Mesendoderm (in vitro differentiated cells): ENCODE data around the gene WDPCP.
"Not testable (repeated sequence)": the region's sequence is repeated elsewhere in the genome, so short reads cannot be mapped to it uniquely, and the experiment has no call there.

Experiments used
- DNase-seq: peaks from one replicate; pipeline ENCODE4 v3.0.0; 2013
- H2AK5ac ChIP-seq: 2 replicates; pipeline ENCODE4 v1.6.1; 2013; ENCODE audit warnings: low read length, inconsistent platforms
- H2BK120ac ChIP-seq: 2 replicates; pipeline ENCODE4 v1.6.1; 2013; ENCODE audit warnings: low read depth, mild to moderate bottlenecking, low read length, moderate library complexity, mixed read lengths
- H2BK15ac ChIP-seq: replicated peaks from 2 replicates; pipeline ENCODE4 v1.6.1; 2013; ENCODE audit warnings: low read depth, mild to moderate bottlenecking, moderate library complexity
- H2BK5ac ChIP-seq: 2 replicates; pipeline ENCODE4 v1.6.1; 2013; ENCODE audit warnings: low read length, inconsistent platforms
- H3K18ac ChIP-seq: 2 replicates; pipeline ENCODE4 v1.6.1; 2013; ENCODE audit warnings: mild to moderate bottlenecking, low read length, mixed read lengths
- H3K23ac ChIP-seq: one replicate; pipeline ENCODE4 v1.6.1; 2013; ENCODE audit warnings: low read length
- H3K27ac ChIP-seq: 2 replicates; pipeline ENCODE4 v1.5.1; 2013; ENCODE audit warnings: low read depth, mild to moderate bottlenecking, inconsistent platforms, low read length, moderate library complexity
- H3K27me3 ChIP-seq: 2 replicates; pipeline ENCODE4 v1.6.1; 2013; ENCODE audit warnings: low read length, control low read depth, mild to moderate bottlenecking, inconsistent platforms; ENCODE audit not compliant: insufficient read depth, poor library complexity
- H3K36me3 ChIP-seq: 2 replicates; pipeline ENCODE4 v1.6.1; 2013; ENCODE audit warnings: low read length, inconsistent platforms; ENCODE audit not compliant: control insufficient read depth, insufficient read depth
- H3K4ac ChIP-seq: one replicate; pipeline ENCODE4 v1.6.1; 2013; ENCODE audit warnings: low read depth, mild to moderate bottlenecking, low read length, moderate library complexity
- H3K4me1 ChIP-seq: 2 replicates; pipeline ENCODE4 v1.6.1; 2013; ENCODE audit warnings: low read depth, low read length, inconsistent platforms; ENCODE audit not compliant: control insufficient read depth
- H3K4me2 ChIP-seq: 2 replicates; pipeline ENCODE4 v1.6.1; 2013; ENCODE audit warnings: low read length
- H3K4me3 ChIP-seq: 2 replicates; pipeline ENCODE4 v1.5.1; 2013; ENCODE audit warnings: mild to moderate bottlenecking, low read length
- H3K56ac ChIP-seq: one replicate; pipeline ENCODE4 v1.6.1; 2013; ENCODE audit warnings: low read length
- H3K79me1 ChIP-seq: 2 replicates; pipeline ENCODE4 v1.6.1; 2013; ENCODE audit warnings: low read length, inconsistent platforms
- H3K79me2 ChIP-seq: 2 replicates; pipeline ENCODE4 v1.6.1; 2013; ENCODE audit warnings: mild to moderate bottlenecking, low read length; ENCODE audit not compliant: control insufficient read depth, insufficient read depth
- H3K9ac ChIP-seq: 2 replicates; pipeline ENCODE4 v1.6.1; 2013; ENCODE audit warnings: low read length, inconsistent platforms
- H4K5ac ChIP-seq: one replicate; pipeline ENCODE4 v1.6.1; 2013; ENCODE audit warnings: low read length
- H4K8ac ChIP-seq: one replicate; pipeline ENCODE4 v1.6.1; 2013; ENCODE audit warnings: low read depth, mild to moderate bottlenecking, control low read depth, low read length, moderate library complexity
- WGBS: extraction: QIAGEN DNeasy Blood & Tissue Kit; methylation state at CpG from one replicate; pipeline ENCODE4 v1.1.7; 2013; ENCODE audit warnings: low lambda C conversion rate, missing lambda C conversion rate; ENCODE audit not compliant: insufficient coverage; ENCODE audit errors: extremely low coverage; 5-methylcytosine and 5-hydroxymethylcytosine counted together

Gene WDPCP

GRCh38 chr2:63623763-63624162, 35.5 kb upstream of the WDPCP start:
- H3K27me3 ChIP-seq, H3K56ac ChIP-seq, H3K36me3 ChIP-seq, H3K9ac ChIP-seq, H3K27ac ChIP-seq, H3K4me3 ChIP-seq, H3K4me2 ChIP-seq, H2BK5ac ChIP-seq, H4K5ac ChIP-seq, H2BK120ac ChIP-seq, H3K23ac ChIP-seq, H4K8ac ChIP-seq, H2AK5ac ChIP-seq, H3K79me1 ChIP-seq, H3K79me2 ChIP-seq, H3K4ac ChIP-seq, H3K18ac ChIP-seq, H3K4me1 ChIP-seq, DNase-seq, H2BK15ac ChIP-seq: not testable (repeated sequence)
- no CpG with 5 or more reads among the region's 2 CpGs for WGBS

DNA sequence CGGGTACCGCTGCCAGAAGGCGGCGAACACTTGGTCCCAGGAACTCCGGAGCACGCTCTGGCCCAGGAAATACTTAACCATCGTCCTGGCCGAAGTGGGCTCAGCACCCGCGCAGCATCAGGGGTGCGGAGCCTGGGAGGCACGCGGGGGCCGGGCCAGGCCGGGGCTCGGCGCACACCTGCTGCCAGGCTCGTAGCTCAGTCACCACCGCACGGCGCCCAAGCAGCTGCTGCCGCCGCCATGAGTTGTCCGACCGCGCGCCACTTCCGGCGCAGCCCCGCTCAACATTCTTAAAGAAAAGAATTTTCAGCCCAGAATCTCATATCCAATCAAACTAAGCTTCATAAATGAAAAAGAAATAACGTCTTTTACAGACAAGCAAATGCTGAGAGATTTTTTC, 34.5 kb upstream of the WDPCP start:
- Histone ChIP-seq H3K4me3 (no peak overlapping the region), H3K18ac (no peak overlapping the region), H3K4ac (no peak overlapping the region), H4K8ac (no peak overlapping the region), H3K79me2 (no peaks in the 10 kb centered on the region), H2BK15ac (no peak overlapping the region), H3K27me3 (no peaks in the 10 kb centered on the region), H4K5ac (no peak overlapping the region), H2BK120ac (no peak overlapping the region), H2AK5ac (no peak overlapping the region), H3K79me1 (no peaks in the 10 kb centered on the region), H3K9ac (no peak overlapping the region), H3K23ac (no peak overlapping the region), H3K4me1 (no peaks in the 10 kb centered on the region), H2BK5ac (no peak overlapping the region), H3K27ac (no peak overlapping the region), H3K56ac (no peak overlapping the region), H3K4me2 (no peak overlapping the region), H3K36me3 (no peaks in the 10 kb centered on the region)
- DNase-seq = no peak
- no CpG with 5 or more reads among the region's 31 CpGs for WGBS

- Histone ChIP-seq H3K56ac (no peak overlapping the region), H4K8ac (no peak overlapping the region), H3K4me1 (peaks cover 6% of the 10 kb centered on the region), H3K79me1 (no peaks in the 10 kb centered on the region), H3K79me2 (no peaks in the 10 kb centered on the region), H3K4ac (no peak overlapping the region), H4K5ac (no peak overlapping the region), H2AK5ac (no peak overlapping the region), H2BK120ac (no peak overlapping the region), H3K9ac (no peak overlapping the region), H2BK15ac (no peak overlapping the region), H3K27me3 (no peaks in the 10 kb centered on the region), H3K36me3 (no peaks in the 10 kb centered on the region), H3K23ac (no peak overlapping the region), H2BK5ac (no peak overlapping the region), H3K4me3 (no peak overlapping the region), H3K4me2 (no peak overlapping the region), H3K18ac (no peak overlapping the region), H3K27ac (no peak overlapping the region)
- no peak for DNase-seq
- WGBS = no CpG with 5 or more reads among the region's 2 CpGs
Observed at GRCh38 chr2:63619328-63619727, 31.1 kb upstream of the WDPCP start.

- no CpG with 5 or more reads among the region's 1 CpG for WGBS
- no peak overlapping the region for H3K4ac ChIP-seq
- no peak overlapping the region for H3K4me3 ChIP-seq
- no peak overlapping the region for H4K5ac ChIP-seq
- no peak overlapping the region for H3K27ac ChIP-seq
- H3K79me2 ChIP-seq = no peaks in the 10 kb centered on the region
- peak overlapping the region; percentile 92 for H2BK120ac ChIP-seq
- no peak overlapping the region for H2BK15ac ChIP-seq
- no peak overlapping the region for H3K56ac ChIP-seq
- no peak overlapping the region for H4K8ac ChIP-seq
- no peak overlapping the region for H2BK5ac ChIP-seq
- no peak overlapping the region for H3K9ac ChIP-seq
- H3K18ac ChIP-seq = peak overlapping the region; percentile 56
- no peaks in the 10 kb centered on the region for H3K36me3 ChIP-seq
- no peaks in the 10 kb centered on the region for H3K79me1 ChIP-seq
- DNase-seq = no peak
- H2AK5ac ChIP-seq = no peak overlapping the region
- no peaks in the 10 kb centered on the region for H3K27me3 ChIP-seq
- no peak overlapping the region for H3K4me2 ChIP-seq
- no peak overlapping the region for H3K23ac ChIP-seq
- peaks cover 17% of the 10 kb centered on the region for H3K4me1 ChIP-seq
Observed at GRCh38 chr2:63617366-63617765, 29.1 kb upstream of the WDPCP start.

GRCh38 chr2:63614983-63615945, 27.0 kb upstream of the WDPCP start:
- no CpG with 5 or more reads among the region's 9 CpGs for WGBS
- peak overlapping the region; percentile 35 for H3K18ac ChIP-seq
- H3K4me3 ChIP-seq = no peak overlapping the region
- peak overlapping the region; percentile 38 for H3K4ac ChIP-seq
- DNase-seq = peak; percentile 99
- peak overlapping the region; percentile 47 for H2BK15ac ChIP-seq
- H3K36me3 ChIP-seq = no peaks in the 10 kb centered on the region
- no peaks in the 10 kb centered on the region for H3K79me2 ChIP-seq
- H3K27me3 ChIP-seq = no peaks in the 10 kb centered on the region
- H3K4me1 ChIP-seq = peaks cover 17% of the 10 kb centered on the region
- no peaks in the 10 kb centered on the region for H3K79me1 ChIP-seq
- H3K9ac ChIP-seq = peak overlapping the region; percentile 49
- H2AK5ac ChIP-seq = peak overlapping the region; percentile 4
- H3K4me2 ChIP-seq = peak overlapping the region; percentile 5
- H3K23ac ChIP-seq = no peak overlapping the region
- H4K5ac ChIP-seq = no peak overlapping the region
- H2BK120ac ChIP-seq = peak overlapping the region; percentile 33
- peak overlapping the region; percentile 66 for H3K56ac ChIP-seq
- H2BK5ac ChIP-seq = peak overlapping the region; percentile 96
- H3K27ac ChIP-seq = peak overlapping the region; percentile 89
- no peak overlapping the region for H4K8ac ChIP-seq
